HG03196 (cell line): ENCODE measurements around the gene GIMAP7.

Source experiments
- ATAC-seq: cut with Tn5 transposase; IDR thresholded peaks from one replicate; pipeline ENCODE4 v1.9.1; 2021; ENCODE audit not compliant: unreplicated experiment

GIMAP7 gene

GRCh38 chr7:150569245-150569955, 54.7 kb downstream of the GIMAP7 start:
- ATAC-seq, result no peak
